HepG2 (cell line): ENCODE results near the gene TMEM158.

Experiments
- KAT7 ChIP-seq: IDR thresholded peaks from 2 replicates; pipeline ENCODE4 v1.6.1; 2018; ENCODE audit warnings: borderline replicate concordance, missing compliant biosample characterization
- KLF16 ChIP-seq, 2 experiments: sonication (generic) in 1 of 2; formaldehyde crosslinking in 1 of 2; IDR thresholded peaks; 2 replicates each; pipeline versions ENCODE4 v1.6.1 to v1.8.0; 2016 to 2023; ENCODE audit warnings: missing genetic modification reagents in 2 of 2, missing compliant biosample characterization in 1 of 2
- NFYB ChIP-seq: sonication (generic); formaldehyde crosslinking; IDR thresholded peaks from 2 replicates; pipeline ENCODE4 v1.4.0; 2020; ENCODE audit warnings: missing genetic modification reagents
- POLR2A ChIP-seq, 2 experiments: IDR thresholded peaks; 2 replicates each; pipeline ENCODE4 v1.6.1; 2011; ENCODE audit warnings: low read depth in 2 of 2, low read length in 2 of 2, mild to moderate bottlenecking in 1 of 2, moderate library complexity in 1 of 2; ENCODE audit not compliant: insufficient read depth in 1 of 2
- POLR2AphosphoS5 ChIP-seq: IDR thresholded peaks from 2 replicates; pipeline ENCODE4 v1.6.1; 2012; ENCODE audit warnings: low read depth, low read length
- TBL1XR1 ChIP-seq: fragments of 150-350 bp; IDR thresholded peaks from 2 replicates; pipeline ENCODE4 v1.6.1; 2014; ENCODE audit warnings: borderline replicate concordance, low read length; ENCODE audit not compliant: partially characterized antibody
- ZNF879 ChIP-seq: sonication (generic); formaldehyde crosslinking; IDR thresholded peaks from 2 replicates; pipeline ENCODE4 v1.8.1; 2023; ENCODE audit warnings: missing genetic modification reagents
- TF ChIP-seq, protein P1 (sequence below): sonication (generic); formaldehyde crosslinking; IDR thresholded peaks from 2 replicates; pipeline ENCODE4 v1.5.0; 2020; ENCODE audit warnings: mild to moderate bottlenecking, missing genetic modification reagents, moderate library complexity
- TF ChIP-seq, protein P2 (sequence below): sonication (generic); formaldehyde crosslinking; IDR thresholded peaks from 2 replicates; pipeline ENCODE4 v1.4.0; 2020; ENCODE audit warnings: missing genetic modification reagents, borderline replicate concordance

- TF ChIP-seq POLR2AphosphoS5 (no peak), POLR2A (IDR thresholded peaks at IDR 0.05; ENCODE audit: insufficient read depth in 1 of 2, low read depth in 2 of 2, low read length in 2 of 2) (no peak), TBL1XR1 (no peak), KLF16 (CRISPR knock-in tag; IDR thresholded peaks at IDR 0.05) (no peak), KAT7 (CRISPR knock-in tag) (no peak), ZNF879 (CRISPR knock-in tag) (no peak), NFYB (CRISPR knock-in tag) (no peak)
- TF ChIP-seq, protein P1, sequence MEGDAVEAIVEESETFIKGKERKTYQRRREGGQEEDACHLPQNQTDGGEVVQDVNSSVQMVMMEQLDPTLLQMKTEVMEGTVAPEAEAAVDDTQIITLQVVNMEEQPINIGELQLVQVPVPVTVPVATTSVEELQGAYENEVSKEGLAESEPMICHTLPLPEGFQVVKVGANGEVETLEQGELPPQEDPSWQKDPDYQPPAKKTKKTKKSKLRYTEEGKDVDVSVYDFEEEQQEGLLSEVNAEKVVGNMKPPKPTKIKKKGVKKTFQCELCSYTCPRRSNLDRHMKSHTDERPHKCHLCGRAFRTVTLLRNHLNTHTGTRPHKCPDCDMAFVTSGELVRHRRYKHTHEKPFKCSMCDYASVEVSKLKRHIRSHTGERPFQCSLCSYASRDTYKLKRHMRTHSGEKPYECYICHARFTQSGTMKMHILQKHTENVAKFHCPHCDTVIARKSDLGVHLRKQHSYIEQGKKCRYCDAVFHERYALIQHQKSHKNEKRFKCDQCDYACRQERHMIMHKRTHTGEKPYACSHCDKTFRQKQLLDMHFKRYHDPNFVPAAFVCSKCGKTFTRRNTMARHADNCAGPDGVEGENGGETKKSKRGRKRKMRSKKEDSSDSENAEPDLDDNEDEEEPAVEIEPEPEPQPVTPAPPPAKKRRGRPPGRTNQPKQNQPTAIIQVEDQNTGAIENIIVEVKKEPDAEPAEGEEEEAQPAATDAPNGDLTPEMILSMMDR (CRISPR knock-in tag), result no peak
- TF ChIP-seq, protein P2, sequence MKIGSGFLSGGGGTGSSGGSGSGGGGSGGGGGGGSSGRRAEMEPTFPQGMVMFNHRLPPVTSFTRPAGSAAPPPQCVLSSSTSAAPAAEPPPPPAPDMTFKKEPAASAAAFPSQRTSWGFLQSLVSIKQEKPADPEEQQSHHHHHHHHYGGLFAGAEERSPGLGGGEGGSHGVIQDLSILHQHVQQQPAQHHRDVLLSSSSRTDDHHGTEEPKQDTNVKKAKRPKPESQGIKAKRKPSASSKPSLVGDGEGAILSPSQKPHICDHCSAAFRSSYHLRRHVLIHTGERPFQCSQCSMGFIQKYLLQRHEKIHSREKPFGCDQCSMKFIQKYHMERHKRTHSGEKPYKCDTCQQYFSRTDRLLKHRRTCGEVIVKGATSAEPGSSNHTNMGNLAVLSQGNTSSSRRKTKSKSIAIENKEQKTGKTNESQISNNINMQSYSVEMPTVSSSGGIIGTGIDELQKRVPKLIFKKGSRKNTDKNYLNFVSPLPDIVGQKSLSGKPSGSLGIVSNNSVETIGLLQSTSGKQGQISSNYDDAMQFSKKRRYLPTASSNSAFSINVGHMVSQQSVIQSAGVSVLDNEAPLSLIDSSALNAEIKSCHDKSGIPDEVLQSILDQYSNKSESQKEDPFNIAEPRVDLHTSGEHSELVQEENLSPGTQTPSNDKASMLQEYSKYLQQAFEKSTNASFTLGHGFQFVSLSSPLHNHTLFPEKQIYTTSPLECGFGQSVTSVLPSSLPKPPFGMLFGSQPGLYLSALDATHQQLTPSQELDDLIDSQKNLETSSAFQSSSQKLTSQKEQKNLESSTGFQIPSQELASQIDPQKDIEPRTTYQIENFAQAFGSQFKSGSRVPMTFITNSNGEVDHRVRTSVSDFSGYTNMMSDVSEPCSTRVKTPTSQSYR, result no peak
These were observed 2.0 kb downstream of the TMEM158 start for GRCh38 chr3:45223889-45224727.
